ENCODE results near the gene NLGN1.
A peak's percentile ranks its signal among the peaks of the same experiment; 100 is the strongest.
"Not testable (repeated sequence)": the region's sequence is repeated elsewhere in the genome, so short reads cannot be mapped to it uniquely, and the experiment has no call there.

NLGN1 gene

DNA sequence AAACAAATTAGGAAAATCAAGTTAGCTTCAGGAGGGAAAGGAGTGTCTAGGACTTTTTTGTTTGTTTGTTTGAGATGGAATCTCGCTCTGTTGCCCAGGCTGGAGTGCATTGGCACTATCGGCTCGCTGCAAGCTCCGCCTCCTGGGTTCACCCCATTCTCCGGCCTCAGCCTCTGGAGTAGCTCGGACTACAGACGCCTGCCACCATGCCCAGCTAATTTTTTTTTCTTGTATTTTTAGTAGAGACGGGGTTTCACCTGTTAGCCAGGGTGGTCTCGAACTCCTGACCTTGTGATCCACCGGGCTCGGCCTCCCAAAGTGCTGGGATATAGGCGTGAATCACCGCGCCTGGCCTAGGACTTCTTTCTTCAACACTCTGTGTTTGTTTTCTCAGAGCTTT is 171.1 kb downstream of the NLGN1 start:
- Histone ChIP-seq H3K27ac (ENCODE audit: low read depth, low read length) (no peak overlapping the region), H3K4me1 (ENCODE audit: insufficient read depth, low read length) (no peaks in the 10 kb centered on the region), H3K4me3 (ENCODE audit: low read depth in 1 of 2, low read length in 2 of 2) (no peak overlapping the region), H3K36me3 (ENCODE audit: insufficient read depth, low read length) (no peaks in the 10 kb centered on the region), H3K27me3 (ENCODE audit: control insufficient read depth in 1 of 2, insufficient read depth in 2 of 2, low read length in 2 of 2) (no peaks in the 10 kb centered on the region), H3K9ac (ENCODE audit: low read length) (no peak overlapping the region), H3K9me3 (ENCODE audit: low read length) (no peaks in the 10 kb centered on the region)

DNA sequence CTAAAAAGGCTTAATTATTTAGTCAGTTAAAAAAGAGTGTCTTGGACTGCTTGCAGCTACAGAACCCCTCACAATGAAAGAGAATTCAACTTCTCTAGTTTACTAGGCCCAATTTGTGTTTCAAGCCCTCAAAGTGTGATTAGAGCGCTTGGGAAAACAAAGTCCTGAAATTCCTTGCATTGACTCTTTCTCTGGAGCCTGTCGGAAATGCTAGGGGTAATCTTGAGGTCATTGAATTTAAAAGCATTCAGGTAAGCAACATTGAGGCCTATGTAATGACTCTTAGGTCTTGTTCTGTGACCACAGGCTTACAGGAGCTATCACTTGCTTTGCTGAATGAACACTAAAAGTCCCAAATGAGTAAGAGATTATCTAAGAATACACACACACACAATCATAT is 186.0 kb downstream of the NLGN1 start:
- no peak overlapping the region for H3K27ac ChIP-seq (ENCODE audit: low read depth, low read length)

DNA sequence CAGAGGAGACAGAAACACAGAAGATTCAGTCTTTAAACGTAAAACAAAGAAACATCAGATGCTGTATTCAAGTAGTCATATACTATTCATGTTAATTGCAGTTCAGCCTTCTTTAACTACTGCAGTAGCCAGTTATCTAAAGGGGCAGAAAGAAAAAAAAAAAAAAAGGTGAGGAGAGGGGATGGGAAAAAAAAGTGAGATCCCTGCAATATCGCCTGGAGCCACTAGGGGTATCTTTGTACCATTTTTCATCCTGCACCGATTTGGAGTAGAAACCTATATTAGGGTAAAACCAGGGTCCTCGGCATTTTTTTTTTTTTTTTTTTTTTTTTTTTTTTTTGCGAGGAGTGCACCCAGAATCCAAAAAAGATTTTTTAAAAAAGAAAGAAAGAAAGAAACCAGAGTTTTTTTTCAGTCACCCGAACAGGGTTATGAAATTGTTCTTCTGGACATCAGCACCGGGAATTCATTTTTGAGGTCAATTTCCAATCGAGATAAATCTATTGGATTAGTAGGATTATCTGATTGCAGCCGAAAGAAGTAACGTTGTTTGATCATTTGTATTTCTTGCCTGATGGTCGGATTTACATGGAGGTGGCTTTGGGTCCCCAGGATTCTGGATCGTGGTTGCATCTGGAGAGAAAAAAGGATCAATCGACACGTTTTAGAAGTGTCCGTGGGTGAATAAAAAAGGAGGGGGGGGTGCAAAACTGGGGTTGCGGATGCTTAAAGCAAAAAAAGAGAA is 186.7 kb downstream of the NLGN1 start:
- Histone ChIP-seq H3K36me3 (ENCODE audit: insufficient read depth, low read length) (no peaks in the 10 kb centered on the region), H3K9ac (ENCODE audit: low read length) (peak overlapping the region; percentile 55)

More for the DNA sequence above, 186.0 kb downstream of the NLGN1 start:
- H3K4me3 ChIP-seq (ENCODE audit: low read depth in 1 of 2, low read length in 2 of 2): no peak overlapping the region
- no peaks in the 10 kb centered on the region for H3K4me1 ChIP-seq (ENCODE audit: insufficient read depth, low read length)
- no peaks in the 10 kb centered on the region for H3K27me3 ChIP-seq (ENCODE audit: control insufficient read depth in 1 of 2, insufficient read depth in 2 of 2, low read length in 2 of 2)
- no peak overlapping the region for H3K9ac ChIP-seq (ENCODE audit: low read length)
- H3K36me3 ChIP-seq (ENCODE audit: insufficient read depth, low read length): no peaks in the 10 kb centered on the region
- H3K9me3 ChIP-seq (ENCODE audit: low read length): no peaks in the 10 kb centered on the region

DNA sequence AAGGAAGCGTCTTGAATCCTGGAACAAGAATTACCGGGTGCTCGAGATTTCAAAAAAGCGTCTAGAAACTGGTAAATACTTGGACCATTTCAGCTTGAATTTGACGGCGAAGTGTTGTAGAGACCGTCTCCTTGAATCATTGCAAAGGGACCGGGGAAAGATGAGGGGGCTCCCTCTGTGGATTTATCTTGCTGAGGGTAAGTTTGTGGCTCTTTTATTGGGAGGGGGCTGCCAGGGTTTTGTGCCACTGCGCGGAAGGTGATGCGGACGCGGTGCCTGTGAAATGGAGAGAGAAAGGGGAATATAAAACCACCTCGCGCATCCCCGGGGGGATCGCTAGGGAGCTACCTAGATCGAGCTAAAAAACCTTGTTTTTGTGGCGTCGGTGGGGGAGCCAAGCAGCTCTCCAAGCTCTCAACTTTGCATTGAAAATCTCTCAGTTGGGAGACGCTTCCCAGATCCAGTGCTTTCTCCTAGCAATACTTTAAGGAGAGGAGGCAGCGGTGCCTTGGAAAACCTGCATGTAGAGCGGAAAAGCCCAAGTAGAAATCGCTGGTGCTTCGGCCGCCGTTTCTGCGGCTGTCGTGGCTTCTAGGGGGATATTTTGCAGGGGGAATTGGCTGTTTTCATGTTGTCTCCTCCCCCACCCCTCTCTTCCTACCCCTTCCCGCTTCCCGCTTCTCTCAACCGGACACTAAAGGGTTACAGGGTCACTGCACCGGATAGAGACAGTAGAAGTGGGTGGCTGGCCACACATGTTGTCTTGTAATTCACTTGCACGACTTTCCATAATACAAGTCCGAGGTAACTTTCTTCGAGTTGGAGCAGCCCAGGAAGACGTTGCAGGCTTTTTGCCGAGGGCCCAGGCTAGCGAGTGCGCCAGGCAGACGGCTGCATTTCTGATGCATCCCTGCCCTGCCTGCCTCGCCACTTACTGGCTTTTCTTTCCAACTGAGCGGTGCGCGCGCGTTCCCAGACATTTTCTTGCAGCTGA is 187.6 kb downstream of the NLGN1 start:
- no peaks in the 10 kb centered on the region for H3K4me1 ChIP-seq (ENCODE audit: insufficient read depth, low read length)
- H3K9ac ChIP-seq (ENCODE audit: low read length): peak overlapping the region; percentile 55
- no peaks in the 10 kb centered on the region for H3K36me3 ChIP-seq (ENCODE audit: insufficient read depth, low read length)
- no peaks in the 10 kb centered on the region for H3K27me3 ChIP-seq (ENCODE audit: control insufficient read depth in 1 of 2, insufficient read depth in 2 of 2, low read length in 2 of 2)
- peak overlapping the region; percentile 82 to 89 for H3K4me3 ChIP-seq (ENCODE audit: low read depth in 1 of 2, low read length in 2 of 2)
- H3K9me3 ChIP-seq (ENCODE audit: low read length): no peaks in the 10 kb centered on the region
- H3K27ac ChIP-seq (ENCODE audit: low read depth, low read length): peak overlapping the region; percentile 45

More for the DNA sequence above, 186.7 kb downstream of the NLGN1 start:
- Histone ChIP-seq H3K9me3 (ENCODE audit: low read length) (no peaks in the 10 kb centered on the region), H3K4me3 (ENCODE audit: low read depth in 1 of 2, low read length in 2 of 2) (peak overlapping the region; percentile 82 to 89), H3K27ac (ENCODE audit: low read depth, low read length) (peak overlapping the region; percentile 45), H3K4me1 (ENCODE audit: insufficient read depth, low read length) (no peaks in the 10 kb centered on the region), H3K27me3 (ENCODE audit: control insufficient read depth in 1 of 2, insufficient read depth in 2 of 2, low read length in 2 of 2) (no peaks in the 10 kb centered on the region)

DNA sequence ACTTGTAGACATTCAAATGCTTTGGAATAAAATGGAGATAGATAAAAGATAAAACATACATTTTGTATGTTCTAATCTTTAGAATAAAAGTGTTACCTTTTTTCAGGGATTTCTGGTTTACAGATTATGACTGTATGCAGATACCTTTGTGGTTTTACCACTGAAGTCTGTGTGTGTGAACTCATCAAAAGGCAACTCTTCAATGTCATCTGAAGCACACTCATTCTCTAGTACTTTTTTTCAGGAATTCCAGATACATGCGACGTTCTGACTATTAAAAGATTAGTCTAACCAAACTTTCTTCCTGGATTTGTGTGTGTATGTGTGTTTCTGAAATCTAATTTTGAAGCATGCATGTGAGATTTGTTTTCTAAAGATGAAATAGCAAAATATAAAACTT is 188.6 kb downstream of the NLGN1 start:
- Histone ChIP-seq H3K4me1 (ENCODE audit: insufficient read depth, low read length) (no peaks in the 10 kb centered on the region), H3K9ac (ENCODE audit: low read length) (no peak overlapping the region), H3K27ac (ENCODE audit: low read depth, low read length) (no peak overlapping the region), H3K4me3 (ENCODE audit: low read depth in 1 of 2, low read length in 2 of 2) (peak overlapping the region in 1 of 2 donors; percentile 89), H3K9me3 (ENCODE audit: low read length) (no peaks in the 10 kb centered on the region), H3K36me3 (ENCODE audit: insufficient read depth, low read length) (no peaks in the 10 kb centered on the region), H3K27me3 (ENCODE audit: control insufficient read depth in 1 of 2, insufficient read depth in 2 of 2, low read length in 2 of 2) (no peaks in the 10 kb centered on the region)

DNA sequence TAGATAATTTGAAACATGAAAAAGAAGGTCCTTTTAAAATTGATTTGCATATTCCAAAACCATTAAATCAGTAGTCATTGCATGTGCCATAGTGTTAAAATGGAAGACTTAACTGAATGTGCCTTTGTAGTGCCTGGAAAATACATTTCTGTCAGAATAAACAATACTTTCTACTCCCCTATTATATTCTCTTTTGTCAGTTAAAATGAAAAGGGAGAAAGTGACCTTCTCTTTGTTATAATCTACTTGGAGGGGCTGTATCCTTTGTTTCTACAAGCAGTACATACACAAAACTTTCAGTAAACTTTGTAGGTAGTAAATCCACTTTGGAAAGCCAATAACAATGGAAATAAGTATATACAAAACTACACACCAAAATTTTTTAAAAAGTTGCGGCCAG is 189.5 kb downstream of the NLGN1 start:
- no peaks in the 10 kb centered on the region for H3K36me3 ChIP-seq (ENCODE audit: insufficient read depth, low read length)
- H3K27me3 ChIP-seq (ENCODE audit: control insufficient read depth in 1 of 2, insufficient read depth in 2 of 2, low read length in 2 of 2): no peaks in the 10 kb centered on the region
- H3K9ac ChIP-seq (ENCODE audit: low read length): no peak overlapping the region
- no peaks in the 10 kb centered on the region for H3K4me1 ChIP-seq (ENCODE audit: insufficient read depth, low read length)
- H3K27ac ChIP-seq (ENCODE audit: low read depth, low read length): no peak overlapping the region
- no peaks in the 10 kb centered on the region for H3K9me3 ChIP-seq (ENCODE audit: low read length)
- no peak overlapping the region for H3K4me3 ChIP-seq (ENCODE audit: low read depth in 1 of 2, low read length in 2 of 2)

DNA sequence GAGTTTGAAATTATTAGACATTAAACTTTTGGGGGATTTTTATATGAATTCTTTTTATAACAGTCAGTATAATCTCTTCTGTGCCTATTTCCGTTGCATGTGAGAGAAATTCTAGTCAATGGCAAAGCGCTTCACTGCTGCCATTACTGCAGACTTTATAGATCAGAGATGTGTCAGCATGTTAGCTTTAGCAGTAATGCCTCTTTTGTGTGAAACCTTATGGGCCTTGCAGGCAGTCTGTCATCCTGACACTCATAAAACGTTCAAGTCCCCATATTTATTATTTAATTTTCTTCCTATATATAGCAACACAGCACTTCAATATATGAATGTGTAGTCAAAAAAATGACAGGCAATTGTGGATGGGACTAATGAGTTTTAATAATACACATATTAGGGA is 191.0 kb downstream of the NLGN1 start:
- H3K27ac ChIP-seq (ENCODE audit: low read depth, low read length): no peak overlapping the region
- H3K4me1 ChIP-seq (ENCODE audit: insufficient read depth, low read length): no peaks in the 10 kb centered on the region
- no peaks in the 10 kb centered on the region for H3K27me3 ChIP-seq (ENCODE audit: control insufficient read depth in 1 of 2, insufficient read depth in 2 of 2, low read length in 2 of 2)
- no peaks in the 10 kb centered on the region for H3K36me3 ChIP-seq (ENCODE audit: insufficient read depth, low read length)
- no peak overlapping the region for H3K9ac ChIP-seq (ENCODE audit: low read length)
- H3K9me3 ChIP-seq (ENCODE audit: low read length): no peaks in the 10 kb centered on the region
- no peak overlapping the region for H3K4me3 ChIP-seq (ENCODE audit: low read depth in 1 of 2, low read length in 2 of 2)

DNA sequence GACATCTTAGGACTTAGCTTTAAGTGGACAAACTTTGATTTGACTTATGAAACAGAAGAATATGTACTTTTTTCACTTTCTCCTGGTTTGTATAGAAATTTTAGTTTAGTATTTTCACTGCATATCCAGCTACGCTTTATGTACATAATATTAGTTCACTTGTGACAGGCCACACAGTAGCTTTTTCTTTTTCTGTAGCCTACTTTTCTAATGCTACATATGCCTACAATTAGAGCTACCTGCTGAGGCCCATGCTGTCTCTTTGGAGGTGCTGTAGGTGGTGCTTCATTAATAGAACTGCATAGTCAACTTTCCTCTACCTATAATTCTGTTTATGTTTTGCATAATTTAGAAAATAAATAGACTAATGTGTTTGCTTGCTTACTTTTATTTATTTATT is 191.6 kb downstream of the NLGN1 start:
- no peak overlapping the region for H3K9ac ChIP-seq (ENCODE audit: low read length)
- H3K27ac ChIP-seq (ENCODE audit: low read depth, low read length): no peak overlapping the region
- no peaks in the 10 kb centered on the region for H3K9me3 ChIP-seq (ENCODE audit: low read length)
- no peaks in the 10 kb centered on the region for H3K27me3 ChIP-seq (ENCODE audit: control insufficient read depth in 1 of 2, insufficient read depth in 2 of 2, low read length in 2 of 2)
- no peak overlapping the region for H3K4me3 ChIP-seq (ENCODE audit: low read depth in 1 of 2, low read length in 2 of 2)
- no peaks in the 10 kb centered on the region for H3K36me3 ChIP-seq (ENCODE audit: insufficient read depth, low read length)
- H3K4me1 ChIP-seq (ENCODE audit: insufficient read depth, low read length): no peaks in the 10 kb centered on the region

DNA sequence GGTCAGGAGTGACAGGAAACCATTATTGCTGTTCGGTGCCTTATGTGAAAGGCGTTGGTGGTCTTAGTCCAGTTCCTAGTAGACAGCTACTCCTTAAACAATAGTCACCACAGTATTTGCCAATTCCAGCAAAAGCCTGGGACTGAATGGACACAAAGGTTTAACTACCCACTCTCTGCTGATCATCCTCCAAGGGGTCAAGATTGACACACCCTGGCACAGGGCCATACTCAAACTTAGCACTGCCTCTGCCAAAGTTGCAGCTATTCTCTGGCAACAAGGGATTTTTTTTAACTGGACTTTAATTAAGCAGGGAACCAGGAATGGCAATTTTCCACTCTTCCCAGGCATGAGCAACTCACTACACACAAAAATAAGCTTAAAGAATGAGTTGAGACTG is 193.9 kb downstream of the NLGN1 start:
- no peaks in the 10 kb centered on the region for H3K9me3 ChIP-seq (ENCODE audit: low read length)
- no peaks in the 10 kb centered on the region for H3K36me3 ChIP-seq (ENCODE audit: insufficient read depth, low read length)
- no peaks in the 10 kb centered on the region for H3K27me3 ChIP-seq (ENCODE audit: control insufficient read depth in 1 of 2, insufficient read depth in 2 of 2, low read length in 2 of 2)
- no peak overlapping the region for H3K4me3 ChIP-seq (ENCODE audit: low read depth in 1 of 2, low read length in 2 of 2)
- no peak overlapping the region for H3K9ac ChIP-seq (ENCODE audit: low read length)
- H3K4me1 ChIP-seq (ENCODE audit: insufficient read depth, low read length): no peaks in the 10 kb centered on the region
- H3K27ac ChIP-seq (ENCODE audit: low read depth, low read length): no peak overlapping the region

DNA sequence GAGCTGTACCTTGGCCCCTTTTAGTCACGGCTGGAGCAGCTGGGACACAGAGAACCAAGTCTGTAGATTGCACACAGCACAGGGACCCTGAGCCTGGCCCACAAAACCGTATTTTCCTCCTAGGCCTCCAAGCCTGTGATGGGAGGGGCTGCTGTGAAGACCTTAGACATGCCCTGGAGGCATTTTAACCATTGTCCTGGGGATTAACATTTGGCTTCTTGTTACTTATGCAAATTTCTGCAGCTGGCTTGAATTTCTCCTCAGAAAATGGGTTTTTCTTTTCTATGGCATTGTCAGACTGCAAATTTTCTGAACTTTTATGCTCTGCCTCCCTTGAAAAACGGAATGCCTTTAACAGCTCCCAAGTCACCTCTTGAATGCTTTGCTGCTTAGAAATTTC is 197.3 kb downstream of the NLGN1 start:
- not testable (repeated sequence) for H3K4me3 ChIP-seq (ENCODE audit: low read depth in 1 of 2, low read length in 2 of 2); H3K9me3 ChIP-seq (ENCODE audit: low read length); H3K4me1 ChIP-seq (ENCODE audit: insufficient read depth, low read length)

DNA sequence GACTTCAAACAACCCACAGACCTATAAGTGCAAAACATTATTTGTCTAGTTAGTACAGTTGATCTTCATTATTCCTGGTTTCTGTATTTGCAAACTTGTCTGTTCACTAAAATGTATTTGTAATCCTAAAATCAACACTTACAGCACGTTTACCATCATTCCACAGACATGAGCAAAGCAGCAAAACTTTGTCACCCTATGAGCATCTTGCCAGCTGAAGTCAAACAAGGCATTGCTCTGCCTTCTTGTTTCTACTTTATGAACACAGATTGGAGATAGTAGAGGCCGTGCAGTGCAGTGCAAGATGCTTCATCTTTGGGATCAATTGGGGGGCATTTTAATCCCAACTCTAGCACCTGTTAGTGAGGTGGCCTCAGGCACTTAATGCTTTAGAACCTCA is 202.1 kb downstream of the NLGN1 start:
- H3K27ac ChIP-seq (ENCODE audit: low read depth, low read length): no peak overlapping the region
- H3K4me1 ChIP-seq (ENCODE audit: insufficient read depth, low read length): no peaks in the 10 kb centered on the region
- H3K9me3 ChIP-seq (ENCODE audit: low read length): no peaks in the 10 kb centered on the region
- no peak overlapping the region for H3K9ac ChIP-seq (ENCODE audit: low read length)
- no peaks in the 10 kb centered on the region for H3K27me3 ChIP-seq (ENCODE audit: control insufficient read depth in 1 of 2, insufficient read depth in 2 of 2, low read length in 2 of 2)
- H3K36me3 ChIP-seq (ENCODE audit: insufficient read depth, low read length): no peaks in the 10 kb centered on the region
- no peak overlapping the region for H3K4me3 ChIP-seq (ENCODE audit: low read depth in 1 of 2, low read length in 2 of 2)

More for the DNA sequence above, 197.3 kb downstream of the NLGN1 start:
- not testable (repeated sequence) for H3K27me3 ChIP-seq (ENCODE audit: control insufficient read depth in 1 of 2, insufficient read depth in 2 of 2, low read length in 2 of 2); H3K9ac ChIP-seq (ENCODE audit: low read length); H3K27ac ChIP-seq (ENCODE audit: low read depth, low read length); H3K36me3 ChIP-seq (ENCODE audit: insufficient read depth, low read length)

Data from muscle layer of colon (tissue), 2 donors.